ENCODE data around the gene CXorf38.

DNA sequence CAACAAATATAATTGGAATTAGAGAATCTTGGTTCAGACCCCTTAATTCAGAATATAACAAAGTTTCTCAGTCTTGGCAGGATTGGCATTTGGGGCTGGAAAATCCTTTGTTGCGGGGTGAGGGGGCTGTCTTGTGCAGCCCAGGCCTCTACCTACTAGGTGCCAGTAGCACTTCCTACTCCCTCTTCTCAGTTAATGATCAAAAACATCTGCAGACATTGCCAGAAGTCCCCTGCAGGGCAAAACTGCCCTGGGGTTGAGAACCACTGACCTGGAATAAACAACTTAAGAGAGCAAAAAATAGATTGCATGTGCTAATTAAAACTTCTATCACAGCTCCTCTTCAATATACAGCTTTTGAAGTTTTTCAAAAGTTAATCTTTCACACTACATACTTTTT is 36.7 kb upstream of the CXorf38 start:
- TF ChIP-seq CTCF (IDR thresholded peaks at IDR 0.05; ENCODE audit: insufficient read depth, low read length) (no peak), POLR2AphosphoS5 (IDR thresholded peaks at IDR 0.05; ENCODE audit: low read depth) (no peak)

Data from HL-60 (cell line).